Neuron (in vitro differentiated cells): Measurements from ENCODE around the gene FAT3.

Experiments
- H2AFZ ChIP-seq: one replicate; pipeline ENCODE4 v1.6.1; 2013; ENCODE audit warnings: low read depth, mild to moderate bottlenecking, inconsistent platforms, low read length, moderate library complexity
- H3K27me3 ChIP-seq: one replicate; pipeline ENCODE4 v1.6.1; 2013; ENCODE audit warnings: low read length; ENCODE audit not compliant: insufficient read depth
- H3K36me3 ChIP-seq: one replicate; pipeline ENCODE4 v1.6.1; 2013; ENCODE audit warnings: low read length; ENCODE audit not compliant: insufficient read depth
- H3K4me1 ChIP-seq: one replicate; pipeline ENCODE4 v1.6.1; 2013; ENCODE audit warnings: low read length; ENCODE audit not compliant: insufficient read depth
- H3K4me3 ChIP-seq: 2 replicates; pipeline ENCODE4 v1.5.1; 2013; ENCODE audit warnings: mild to moderate bottlenecking, low read length, moderate library complexity
- H3K9me3 ChIP-seq: one replicate; pipeline ENCODE4 v1.6.1; 2013; ENCODE audit warnings: low read length

FAT3 gene

DNA sequence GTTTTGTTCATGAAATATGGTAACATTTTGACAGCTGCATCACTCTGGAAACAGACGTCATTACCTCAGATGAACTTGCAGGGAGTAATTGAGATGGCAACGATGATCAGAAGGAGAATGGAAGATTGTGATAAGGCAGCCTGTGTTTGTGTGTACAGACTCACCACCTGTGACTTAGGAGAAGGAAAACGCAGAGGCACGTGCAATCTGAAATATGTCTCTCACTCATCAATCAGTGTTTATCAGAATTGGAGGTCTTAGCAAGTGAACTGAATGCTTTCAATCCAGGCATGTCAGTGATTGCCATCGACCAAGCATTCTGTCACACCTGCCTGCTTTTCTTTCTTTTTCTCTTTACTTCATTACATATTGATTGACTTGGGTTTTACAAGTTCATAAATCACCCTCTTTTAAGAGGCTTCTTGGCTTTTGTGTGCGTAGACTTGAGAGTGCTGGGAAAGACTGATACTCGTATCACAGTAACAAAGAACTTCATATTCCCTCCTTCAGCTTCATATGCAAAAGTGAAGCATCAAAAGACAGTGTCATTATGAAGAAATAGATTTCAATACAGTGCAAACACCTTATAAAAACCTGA is 24.6 kb downstream of the FAT3 start:
- no peaks in the 10 kb centered on the region for H3K36me3 ChIP-seq
- peaks cover 25% of the 10 kb centered on the region for H3K4me1 ChIP-seq
- H3K27me3 ChIP-seq = no peaks in the 10 kb centered on the region
- no peak overlapping the region for H3K4me3 ChIP-seq
- H2AFZ ChIP-seq = no peak overlapping the region
- H3K9me3 ChIP-seq = no peaks in the 10 kb centered on the region

GRCh38 chr11:92251980-92252379 is 27.4 kb downstream of the FAT3 start:
- no peak overlapping the region for H3K4me3 ChIP-seq
- H3K36me3 ChIP-seq = no peaks in the 10 kb centered on the region
- no peaks in the 10 kb centered on the region for H3K27me3 ChIP-seq
- no peaks in the 10 kb centered on the region for H3K9me3 ChIP-seq
- peaks cover 25% of the 10 kb centered on the region for H3K4me1 ChIP-seq
- no peak overlapping the region for H2AFZ ChIP-seq

- H2AFZ ChIP-seq = no peak overlapping the region
- H3K4me1 ChIP-seq = peaks cover 25% of the 10 kb centered on the region
- no peaks in the 10 kb centered on the region for H3K27me3 ChIP-seq
- H3K9me3 ChIP-seq = no peaks in the 10 kb centered on the region
- H3K36me3 ChIP-seq = peaks cover 3% of the 10 kb centered on the region
- no peak overlapping the region for H3K4me3 ChIP-seq
Observed at GRCh38 chr11:92253421-92253820, 28.8 kb downstream of the FAT3 start.

- Histone ChIP-seq H3K27me3 (no peaks in the 10 kb centered on the region), H2AFZ (no peak overlapping the region), H3K4me1 (peaks cover 30% of the 10 kb centered on the region), H3K4me3 (no peak overlapping the region), H3K36me3 (peaks cover 3% of the 10 kb centered on the region), H3K9me3 (no peaks in the 10 kb centered on the region)
Observed at GRCh38 chr11:92253945-92254344, 29.3 kb downstream of the FAT3 start.

- Histone ChIP-seq H3K4me1 (peaks cover 48% of the 10 kb centered on the region), H2AFZ (no peak overlapping the region), H3K36me3 (peaks cover 3% of the 10 kb centered on the region), H3K27me3 (no peaks in the 10 kb centered on the region), H3K4me3 (no peak overlapping the region), H3K9me3 (no peaks in the 10 kb centered on the region)
Observed at GRCh38 chr11:92257536-92257935, 32.9 kb downstream of the FAT3 start.

- Histone ChIP-seq H3K4me3 (peak overlapping the region; percentile 10), H3K9me3 (no peaks in the 10 kb centered on the region), H3K27me3 (no peaks in the 10 kb centered on the region), H2AFZ (no peak overlapping the region), H3K36me3 (peaks cover 3% of the 10 kb centered on the region), H3K4me1 (peaks cover 36% of the 10 kb centered on the region)
Observed at GRCh38 chr11:92259861-92260260, 35.2 kb downstream of the FAT3 start.

DNA sequence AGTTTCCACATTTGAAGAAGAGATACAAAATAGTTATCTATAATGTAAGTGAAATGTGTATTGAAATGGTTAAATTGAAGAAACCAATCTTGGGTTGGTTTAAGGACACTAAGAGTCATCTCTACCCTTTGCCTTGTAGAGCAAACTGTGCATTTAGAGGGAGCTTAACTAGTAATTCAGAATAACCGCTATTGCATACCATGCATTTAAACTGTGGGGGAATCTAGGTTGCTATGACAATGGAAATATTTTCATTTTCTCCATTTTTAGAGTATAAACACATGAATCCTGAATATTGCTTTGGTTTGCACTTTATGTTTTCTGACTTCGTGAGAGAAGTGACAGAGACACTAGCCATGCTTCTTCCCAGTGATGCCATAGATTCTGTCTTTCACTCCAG is 39.7 kb downstream of the FAT3 start:
- Histone ChIP-seq H2AFZ (no peak overlapping the region), H3K4me3 (no peak overlapping the region), H3K36me3 (no peaks in the 10 kb centered on the region)

DNA sequence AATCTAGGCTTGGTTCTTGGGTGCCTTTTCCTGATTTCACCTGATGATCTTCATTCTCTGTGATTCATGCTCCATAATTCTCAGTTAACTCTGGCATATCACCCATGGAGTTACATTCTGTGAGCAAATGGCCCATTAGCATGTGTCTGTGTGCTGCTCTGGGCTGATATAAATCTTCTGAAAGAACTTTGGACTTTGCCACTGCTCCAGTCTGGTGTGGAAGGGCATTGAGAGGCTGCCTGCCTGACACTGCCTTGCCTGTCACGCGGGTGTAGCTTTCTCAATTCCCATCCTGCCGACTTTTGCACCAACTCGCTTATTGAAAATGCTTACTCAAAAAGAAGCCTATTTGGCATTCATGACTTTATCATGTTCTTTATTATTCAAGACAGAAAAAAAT is 42.2 kb downstream of the FAT3 start:
- Histone ChIP-seq H3K4me1 (peaks cover 34% of the 10 kb centered on the region), H3K27me3 (no peaks in the 10 kb centered on the region), H3K4me3 (no peak overlapping the region), H2AFZ (no peak overlapping the region), H3K36me3 (peaks cover 3% of the 10 kb centered on the region), H3K9me3 (no peaks in the 10 kb centered on the region)

More for the DNA sequence above, 39.7 kb downstream of the FAT3 start:
- no peaks in the 10 kb centered on the region for H3K9me3 ChIP-seq
- H3K27me3 ChIP-seq = no peaks in the 10 kb centered on the region
- H3K4me1 ChIP-seq = peaks cover 50% of the 10 kb centered on the region

- Histone ChIP-seq H3K36me3 (peaks cover 3% of the 10 kb centered on the region), H3K27me3 (no peaks in the 10 kb centered on the region), H3K4me1 (peaks cover 31% of the 10 kb centered on the region), H3K9me3 (no peaks in the 10 kb centered on the region), H2AFZ (no peak overlapping the region), H3K4me3 (no peak overlapping the region)
Observed at GRCh38 chr11:92267278-92267677, 42.7 kb downstream of the FAT3 start.

GRCh38 chr11:92267968-92268367 is 43.4 kb downstream of the FAT3 start:
- H3K27me3 ChIP-seq = no peaks in the 10 kb centered on the region
- H3K36me3 ChIP-seq = peaks cover 3% of the 10 kb centered on the region
- no peaks in the 10 kb centered on the region for H3K9me3 ChIP-seq
- peaks cover 31% of the 10 kb centered on the region for H3K4me1 ChIP-seq
- H3K4me3 ChIP-seq = no peak overlapping the region
- no peak overlapping the region for H2AFZ ChIP-seq

GRCh38 chr11:92268546-92268945 is 43.9 kb downstream of the FAT3 start:
- peaks cover 31% of the 10 kb centered on the region for H3K4me1 ChIP-seq
- H3K27me3 ChIP-seq = no peaks in the 10 kb centered on the region
- peaks cover 3% of the 10 kb centered on the region for H3K36me3 ChIP-seq
- no peak overlapping the region for H2AFZ ChIP-seq
- no peak overlapping the region for H3K4me3 ChIP-seq
- H3K9me3 ChIP-seq = no peaks in the 10 kb centered on the region

- H3K4me3 ChIP-seq = no peak overlapping the region
- no peaks in the 10 kb centered on the region for H3K27me3 ChIP-seq
- peaks cover 31% of the 10 kb centered on the region for H3K4me1 ChIP-seq
- H2AFZ ChIP-seq = no peak overlapping the region
- peaks cover 3% of the 10 kb centered on the region for H3K36me3 ChIP-seq
- H3K9me3 ChIP-seq = no peaks in the 10 kb centered on the region
Observed at GRCh38 chr11:92269021-92269420, 44.4 kb downstream of the FAT3 start.

- Histone ChIP-seq H3K27me3 (no peaks in the 10 kb centered on the region), H3K9me3 (no peaks in the 10 kb centered on the region), H2AFZ (no peak overlapping the region), H3K4me1 (peaks cover 31% of the 10 kb centered on the region), H3K36me3 (peaks cover 3% of the 10 kb centered on the region), H3K4me3 (no peak overlapping the region)
Observed at GRCh38 chr11:92269841-92270240, 45.2 kb downstream of the FAT3 start.

- H3K4me3 ChIP-seq = no peak overlapping the region
- no peak overlapping the region for H2AFZ ChIP-seq
- H3K36me3 ChIP-seq = peaks cover 8% of the 10 kb centered on the region
- H3K27me3 ChIP-seq = no peaks in the 10 kb centered on the region
- H3K9me3 ChIP-seq = no peaks in the 10 kb centered on the region
- peaks cover 23% of the 10 kb centered on the region for H3K4me1 ChIP-seq
Observed at GRCh38 chr11:92272651-92273050, 48.0 kb downstream of the FAT3 start.
